GM23338 (cell line): ENCODE data around the gene FGD3.

Experiments
- CREB1 ChIP-seq: fragments of 250-450 bp; sonication (Bioruptor Pico); IDR thresholded peaks from 2 replicates; pipeline ENCODE4 v1.5.0; 2020; ENCODE audit warnings: low read depth, mild to moderate bottlenecking, moderate library complexity
- POLR2AphosphoS5 ChIP-seq: IDR thresholded peaks from 2 replicates; pipeline ENCODE4 v1.6.1; 2016; ENCODE audit warnings: antibody characterized with exemption, low read depth
- REST ChIP-seq: IDR thresholded peaks from one replicate; pipeline ENCODE4 v1.6.1; 2018; ENCODE audit warnings: antibody characterized with exemption; ENCODE audit not compliant: unreplicated experiment
- TF ChIP-seq, protein P1 (sequence below), 2 experiments: fragments of 200-600 bp in 1 of 2; sonication (generic) in 1 of 2; conservative IDR thresholded peaks; 2 replicates each; pipeline versions ENCODE4 v1.5.1 to v1.6.1; 2016 to 2017; ENCODE audit warnings: antibody characterized with exemption in 2 of 2, low read depth in 2 of 2, mild to moderate bottlenecking in 2 of 2, moderate library complexity in 1 of 2

GRCh38 chr9:93079371-93079770, 132.0 kb downstream of the FGD3 start:
- TF ChIP-seq POLR2AphosphoS5, result no peak
- TF ChIP-seq, protein P1, sequence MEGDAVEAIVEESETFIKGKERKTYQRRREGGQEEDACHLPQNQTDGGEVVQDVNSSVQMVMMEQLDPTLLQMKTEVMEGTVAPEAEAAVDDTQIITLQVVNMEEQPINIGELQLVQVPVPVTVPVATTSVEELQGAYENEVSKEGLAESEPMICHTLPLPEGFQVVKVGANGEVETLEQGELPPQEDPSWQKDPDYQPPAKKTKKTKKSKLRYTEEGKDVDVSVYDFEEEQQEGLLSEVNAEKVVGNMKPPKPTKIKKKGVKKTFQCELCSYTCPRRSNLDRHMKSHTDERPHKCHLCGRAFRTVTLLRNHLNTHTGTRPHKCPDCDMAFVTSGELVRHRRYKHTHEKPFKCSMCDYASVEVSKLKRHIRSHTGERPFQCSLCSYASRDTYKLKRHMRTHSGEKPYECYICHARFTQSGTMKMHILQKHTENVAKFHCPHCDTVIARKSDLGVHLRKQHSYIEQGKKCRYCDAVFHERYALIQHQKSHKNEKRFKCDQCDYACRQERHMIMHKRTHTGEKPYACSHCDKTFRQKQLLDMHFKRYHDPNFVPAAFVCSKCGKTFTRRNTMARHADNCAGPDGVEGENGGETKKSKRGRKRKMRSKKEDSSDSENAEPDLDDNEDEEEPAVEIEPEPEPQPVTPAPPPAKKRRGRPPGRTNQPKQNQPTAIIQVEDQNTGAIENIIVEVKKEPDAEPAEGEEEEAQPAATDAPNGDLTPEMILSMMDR (conservative IDR thresholded peaks at IDR 0.05; ENCODE audit: low read depth in 2 of 2), result no peak
- no peak for TF ChIP-seq REST
- TF ChIP-seq CREB1 (CRISPR knock-in tag), result no peak
